ENCODE data around the gene EIF5B. TPM values are rescaled to one million over a fixed set of nuclear protein-coding genes. Genes with fewer than 3 reads are reported as not detected.

Gene EIF5B
- total and polyA plus RNA-seq, 2 of the 4 experiments (the other 2 are of a cell fraction) = 19.7 to 21.8 TPM

GRCh38 chr2:99444222-99444621 is 107.0 kb downstream of the EIF5B start:
- Histone ChIP-seq H4K5ac (ENCODE audit: low read depth, low read length) (peak overlapping the region; percentile 22), H3K4me1 (ENCODE audit: control insufficient read depth, insufficient read depth, low read length) (peaks cover 11% of the 10 kb centered on the region), H3K18ac (ENCODE audit: low read depth, low read length) (peak overlapping the region; percentile 46; the same call in 1 of the 2 replicates), H2BK120ac (ENCODE audit: low read depth, low read length) (no peak overlapping the region), H3K14ac (replicated peaks; ENCODE audit: low read depth, low read length) (no peak overlapping the region), H2BK5ac (ENCODE audit: low read depth, low read length, poor library complexity, severe bottlenecking) (no peak overlapping the region), H3K56ac (ENCODE audit: extremely low read depth, insufficient read depth, low read length) (no peak overlapping the region), H4K20me1 (ENCODE audit: insufficient read depth, low read length) (peaks cover 6% of the 10 kb centered on the region), H4K8ac (ENCODE audit: low read depth in 2 of 2, low read length in 2 of 2) (0 out of 4 replicates have a peak overlapping the region, but pooled peaks of 1 of the 2 experiments have one; percentile 67), H3K36me3 (ENCODE audit: control insufficient read depth, insufficient read depth, low read length) (peaks cover 11% of the 10 kb centered on the region), H3K4me3 (ENCODE audit: insufficient read depth, low read depth, low read length) (no peak overlapping the region), H3K23ac (ENCODE audit: low read depth, low read length) (no peak overlapping the region), H2BK15ac (ENCODE audit: low read depth, low read length) (no peak overlapping the region), H2BK20ac (ENCODE audit: low read depth, low read length) (0 out of 2 replicates have a peak overlapping the region, but pooled peaks have one; percentile 5), H3K9ac (ENCODE audit: low read depth, low read length) (no peak overlapping the region), H3K4me2 (ENCODE audit: low read depth, low read length) (no peak overlapping the region), H4K91ac (ENCODE audit: insufficient read depth, low read depth, low read length) (no peak overlapping the region), H2AK9ac (replicated peaks; ENCODE audit: low read depth, low read length, poor library complexity) (no peak overlapping the region), H3K79me1 (ENCODE audit: low read depth in 1 of 2, low read length in 2 of 2) (peaks cover 26 to 34% of the 10 kb centered on the region in 2 experiments), H3K9me1 (ENCODE audit: insufficient read depth, low read length) (no peaks in the 10 kb centered on the region), H3K4ac (ENCODE audit: low read depth, low read length) (no peak overlapping the region), H3K27me3 (ENCODE audit: control insufficient read depth, insufficient read depth, low read length) (no peaks in the 10 kb centered on the region), H2AFZ (replicated peaks; ENCODE audit: low read length, poor library complexity) (no peak overlapping the region), H2AK5ac (ENCODE audit: low read depth, low read length) (no peak overlapping the region), H3K9me3 (ENCODE audit: control insufficient read depth, insufficient read depth, low read length) (no peaks in the 10 kb centered on the region), H3K27ac (ENCODE audit: insufficient read depth, low read length) (no peak overlapping the region)
- WGBS, 2 experiments (ENCODE audit: extremely low coverage in 2 of 2, insufficient read length in 1 of 2) = no CpG with 5 or more reads among the region's 2 CpGs
- no peak for DNase-seq
- in situ Hi-C loops (cut with MboI; ENCODE audit: low sequenced_read_pairs) (no loop called here), dilution Hi-C loops (cut with HindIII; ENCODE audit: low sequenced_read_pairs, unreplicated experiment) (no loop called here), intact Hi-C loops (cut with micrococcal nuclease) (no loop called here)
- POLR2A ChIA-PET (ENCODE audit: unreplicated experiment) = no interaction called here
- CTCF ChIA-PET = interaction anchor here (0.6 kb wide), 1 partner anchor 13 kb away, joined by 4 read pairs; no protein-coding TSS in a partner anchor
- BruUV-seq (replicated peaks) = no TSS peak
- no peak for TF ChIP-seq FOS (IDR thresholded peaks at IDR 0.05; ENCODE audit: low read depth, low read length)
- no peak for TF ChIP-seq ELK1 (IDR thresholded peaks at IDR 0.05; ENCODE audit: borderline replicate concordance, low read depth, low read length)
- TF ChIP-seq RCOR1 (IDR thresholded peaks at IDR 0.05; ENCODE audit: insufficient replicate concordance, low read length) = no peak
- TF ChIP-seq SMC3 (IDR thresholded peaks at IDR 0.05; ENCODE audit: low read depth, low read length) = no peak
- no peak for TF ChIP-seq MAZ (IDR thresholded peaks at IDR 0.05; ENCODE audit: borderline replicate concordance, low read depth, low read length)
- TF ChIP-seq CEBPB (IDR thresholded peaks at IDR 0.05; ENCODE audit: low read depth, low read length) = no peak
- TF ChIP-seq CHD1 (IDR thresholded peaks at IDR 0.05; ENCODE audit: low read depth, low read length) = no peak
- TF ChIP-seq MAFK (IDR thresholded peaks at IDR 0.05; ENCODE audit: low read depth, low read length) = no peak
- TF ChIP-seq NFE2L2 (IDR thresholded peaks at IDR 0.05; ENCODE audit: low read depth, low read length) = no peak
- ATAC-seq (ENCODE audit: low read depth) = no peak
